ENCODE data around the gene PHC2. TPM values are rescaled to one million over a fixed set of nuclear protein-coding genes. Genes with fewer than 3 reads are reported as not detected.
A peak's percentile ranks its signal among the peaks of the same experiment; 100 is the strongest.

PHC2 gene
- total and polyA plus RNA-seq, 9 of the 15 experiments (the other 6 are each of a cell fraction or from before 2014, with no cell fraction given): 3.1 to 67.6 (median 34.6) TPM

- TF ChIP-seq RBM25 (IDR thresholded peaks at IDR 0.05; ENCODE audit: low read depth, low read length, severe bottlenecking): no peak
- TF ChIP-seq MTA2 (IDR thresholded peaks at IDR 0.05; ENCODE audit: low read depth): no peak
- TF ChIP-seq FOXK1 (CRISPR knock-in tag; IDR thresholded peaks at IDR 0.05; ENCODE audit: borderline replicate concordance): no peak
- no peak for TF ChIP-seq AFF4 (CRISPR knock-in tag; IDR thresholded peaks at IDR 0.05)
- no peak for TF ChIP-seq ELF2 (CRISPR knock-in tag; IDR thresholded peaks at IDR 0.05)
- TF ChIP-seq ATF7 (IDR thresholded peaks at IDR 0.05): peak; percentile 96
- no peak for TF ChIP-seq E2F3 (CRISPR knock-in tag; IDR thresholded peaks at IDR 0.05)
- TF ChIP-seq ZNF584 (CRISPR knock-in tag; IDR thresholded peaks at IDR 0.05; ENCODE audit: low read depth): peak; percentile 75; the same call in 1 of the 2 replicates
- TF ChIP-seq ZBTB5 (IDR thresholded peaks at IDR 0.05): no peak
- no peak for TF ChIP-seq KAT7 (CRISPR knock-in tag; IDR thresholded peaks at IDR 0.05; ENCODE audit: borderline replicate concordance)
- no peak for TF ChIP-seq PHF21A (IDR thresholded peaks at IDR 0.05; ENCODE audit: borderline replicate concordance, low read depth)
- TF ChIP-seq ZNF431 (CRISPR knock-in tag; IDR thresholded peaks at IDR 0.05): no peak
- no peak for TF ChIP-seq TAF7 (tag; IDR thresholded peaks at IDR 0.05)
- no peak for TF ChIP-seq CXXC5 (CRISPR knock-in tag; IDR thresholded peaks at IDR 0.05)
- TF ChIP-seq TEAD4 (IDR thresholded peaks at IDR 0.05; ENCODE audit: low read length): peak; percentile 61; the same call in 1 of the 2 replicates
- TF ChIP-seq TEAD4 (CRISPR knock-in tag; IDR thresholded peaks at IDR 0.05; ENCODE audit: borderline replicate concordance): no peak
- no peak for TF ChIP-seq TRIM28 (IDR thresholded peaks at IDR 0.05)
- TF ChIP-seq RBM17 (IDR thresholded peaks at IDR 0.05; ENCODE audit: borderline replicate concordance, low read depth, low read length): no peak
- peak; percentile 65 for TF ChIP-seq TCF3 (CRISPR knock-in tag; IDR thresholded peaks at IDR 0.05)
- TF ChIP-seq SRF (CRISPR knock-in tag; IDR thresholded peaks at IDR 0.05): peak in 1 of 2 experiments; percentile 87; a peak in 2 of 4 replicates
- TF ChIP-seq CBFA2T2 (conservative IDR thresholded peaks at IDR 0.05): no peak; the same call in 1 of the 2 replicates
- TF ChIP-seq CGGBP1 (CRISPR knock-in tag; IDR thresholded peaks at IDR 0.05): no peak
- TF ChIP-seq NCOA6 (IDR thresholded peaks at IDR 0.05): no peak
- TF ChIP-seq KLF16 (IDR thresholded peaks at IDR 0.05): peak; percentile 43; the same call in 1 of the 2 replicates
Observed at GRCh38 chr1:33374336-33375105, 56.4 kb downstream of the PHC2 start (continued).

All from K562 (cell line).